Fibroblast of upper back skin (primary cell): Measurements from ENCODE around the gene CERS6.

Experiments
- DNase-seq: peaks from one replicate; pipeline ENCODE4 v3.0.0-alpha.2; 2013

CERS6 gene

GRCh38 chr2:168608796-168609195 lies 152.7 kb downstream of the CERS6 start:
- no peak for DNase-seq

DNA sequence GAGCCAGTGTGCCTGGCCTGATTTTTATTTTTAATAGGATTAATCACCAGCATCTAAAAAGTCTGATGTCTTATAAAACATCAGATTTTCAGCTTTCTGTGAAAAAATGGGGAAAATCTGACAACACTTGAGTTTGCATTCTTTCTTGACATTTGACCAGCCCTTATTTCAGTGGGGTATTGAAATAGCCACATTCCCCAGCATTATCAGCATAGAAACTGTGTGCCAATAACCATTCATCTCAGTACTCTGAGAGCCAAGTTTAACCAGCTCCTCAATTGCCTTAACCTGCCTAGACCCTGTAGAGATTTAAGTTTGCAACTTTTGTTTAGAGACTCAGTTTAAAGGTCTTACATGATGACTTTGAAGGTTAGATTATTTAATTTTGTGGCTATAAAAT lies 155.0 kb downstream of the CERS6 start:
- peak; percentile 13 for DNase-seq

DNA sequence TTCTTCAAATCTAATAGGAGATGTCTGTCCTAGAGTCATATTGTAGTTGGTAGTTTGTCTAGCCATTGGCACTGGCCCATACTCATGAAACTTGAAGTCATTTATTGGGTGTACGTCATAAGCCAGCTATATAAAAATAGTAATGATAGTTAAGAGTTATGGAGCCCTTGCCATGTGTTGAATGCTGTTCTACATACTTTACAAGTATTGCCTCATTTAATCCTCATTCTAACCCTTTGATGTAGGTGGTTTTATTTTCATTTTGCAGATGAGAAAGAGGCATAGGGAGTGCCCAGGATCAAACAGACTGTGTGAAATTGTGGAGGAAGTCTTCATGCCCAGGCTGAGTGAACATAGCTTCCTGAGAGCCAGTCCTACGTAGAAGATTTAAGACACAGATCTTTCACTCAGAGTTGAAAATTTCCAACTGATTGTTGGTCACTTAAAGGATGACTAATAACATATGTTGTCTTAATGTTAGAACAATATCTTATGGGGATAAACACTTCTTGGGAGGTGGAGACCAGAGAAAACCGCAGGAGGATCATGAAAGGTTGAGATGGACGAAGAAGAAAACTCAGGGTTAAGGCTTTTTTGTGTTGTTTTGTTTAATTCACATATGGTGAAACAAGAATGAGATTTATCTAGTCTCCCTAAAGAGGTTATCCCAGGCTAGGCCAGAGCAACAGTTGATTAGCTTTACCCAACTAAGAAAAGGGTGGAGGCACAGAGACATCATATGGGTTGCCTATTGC lies 156.0 kb downstream of the CERS6 start:
- DNase-seq: no peak

- no peak for DNase-seq
Observed at GRCh38 chr2:168612719-168613118, 156.6 kb downstream of the CERS6 start.

GRCh38 chr2:168613551-168613950 lies 157.5 kb downstream of the CERS6 start:
- DNase-seq: no peak

GRCh38 chr2:168614172-168615018 lies 158.3 kb downstream of the CERS6 start:
- no peak for DNase-seq

DNA sequence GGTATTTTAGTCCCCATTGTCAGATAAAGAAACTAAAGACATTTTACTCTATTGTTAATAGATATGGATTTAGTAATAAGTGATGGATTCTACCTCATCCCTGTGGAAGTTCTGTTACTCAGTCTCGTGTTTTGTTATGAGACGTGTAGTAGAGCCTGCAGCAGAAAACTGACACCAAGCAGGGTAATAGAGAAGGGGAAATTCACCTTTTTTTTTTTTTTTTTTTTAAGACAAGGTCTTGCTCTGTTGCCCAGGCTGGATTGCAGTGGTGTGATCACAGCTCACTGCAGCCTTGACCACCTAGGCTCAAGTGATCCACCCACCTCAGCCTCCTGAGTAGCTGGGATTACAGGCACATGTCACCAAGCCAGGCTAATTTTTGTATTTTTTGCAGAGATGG lies 164.5 kb downstream of the CERS6 start:
- no peak for DNase-seq

DNA sequence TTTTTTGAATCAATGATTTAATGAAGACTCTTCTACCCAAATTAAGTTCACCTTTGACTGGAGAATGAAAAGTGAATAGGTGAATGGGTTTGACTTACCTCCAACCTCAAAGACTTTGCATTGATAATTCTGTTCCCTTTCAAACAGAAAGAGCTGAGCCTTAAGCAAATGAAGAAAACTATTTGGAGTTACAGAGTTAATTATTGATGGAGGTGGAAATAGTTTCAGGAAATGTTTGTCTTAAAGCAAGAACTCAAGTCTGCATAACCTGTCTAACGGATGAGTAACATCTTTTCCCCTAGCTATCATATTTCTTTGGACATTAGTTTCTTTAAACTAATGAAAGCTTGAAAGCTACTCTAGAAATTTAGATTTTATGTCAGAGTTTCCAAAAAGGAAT lies 166.5 kb downstream of the CERS6 start:
- DNase-seq: no peak

DNA sequence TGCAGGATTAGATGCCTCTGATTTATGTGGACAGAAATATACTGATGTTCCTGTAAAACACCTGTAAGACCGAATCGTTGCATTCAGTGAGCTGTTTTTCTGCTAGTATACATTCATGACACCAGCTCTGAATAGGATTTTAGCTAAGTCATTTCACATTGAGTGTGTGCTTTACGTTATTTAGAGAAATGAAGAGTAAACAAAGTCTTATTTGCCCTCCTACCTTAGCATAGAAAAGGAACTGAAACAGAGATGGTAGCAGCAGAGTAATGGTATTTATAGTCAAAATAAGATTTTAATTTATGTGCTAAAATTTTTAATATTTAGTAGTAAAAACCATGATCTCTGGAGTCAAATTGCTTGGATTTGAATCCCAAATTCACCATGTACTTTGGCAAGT lies 168.0 kb downstream of the CERS6 start:
- no peak for DNase-seq

DNA sequence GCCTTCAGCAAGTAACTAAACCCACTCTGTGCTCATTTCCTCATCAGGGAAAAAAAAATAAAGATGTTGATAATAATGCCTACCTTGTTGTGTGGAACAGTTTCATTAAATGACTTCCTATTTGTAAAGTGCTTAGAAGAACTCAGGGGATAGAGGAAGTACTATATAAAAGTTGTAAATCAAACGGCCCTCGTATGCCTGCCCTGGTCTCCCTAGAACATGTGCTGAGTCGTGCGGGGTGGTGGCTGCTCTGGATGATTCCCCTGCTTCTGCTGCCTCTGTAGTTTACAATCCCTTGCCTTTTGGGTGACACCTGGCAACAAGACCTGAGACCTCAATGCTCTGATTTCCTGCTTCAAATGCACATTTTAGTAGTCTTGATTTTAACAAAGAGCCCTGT lies 170.0 kb downstream of the CERS6 start:
- no peak for DNase-seq

DNA sequence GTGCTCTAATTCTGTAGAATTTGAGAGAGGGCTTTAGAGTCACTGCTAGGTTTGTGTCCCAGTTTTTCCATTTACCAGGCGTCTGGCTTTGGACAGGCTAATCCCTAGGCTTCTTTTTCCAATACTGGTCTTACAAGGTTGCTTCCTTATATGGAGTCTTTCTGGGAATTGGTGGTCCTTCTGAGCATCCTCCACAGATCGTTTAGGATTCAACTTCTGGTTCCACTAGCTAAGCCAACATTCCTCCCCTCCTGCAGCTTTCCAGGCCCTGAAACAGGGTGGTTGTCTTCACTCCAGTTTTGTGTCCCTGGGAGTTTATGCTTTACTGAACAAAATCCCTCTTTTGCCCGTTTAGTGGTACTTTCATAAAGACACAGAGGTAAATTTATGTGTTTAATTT lies 170.6 kb downstream of the CERS6 start:
- DNase-seq: no peak

GRCh38 chr2:168632709-168633121 lies 176.6 kb downstream of the CERS6 start:
- peak; percentile 48 for DNase-seq

DNA sequence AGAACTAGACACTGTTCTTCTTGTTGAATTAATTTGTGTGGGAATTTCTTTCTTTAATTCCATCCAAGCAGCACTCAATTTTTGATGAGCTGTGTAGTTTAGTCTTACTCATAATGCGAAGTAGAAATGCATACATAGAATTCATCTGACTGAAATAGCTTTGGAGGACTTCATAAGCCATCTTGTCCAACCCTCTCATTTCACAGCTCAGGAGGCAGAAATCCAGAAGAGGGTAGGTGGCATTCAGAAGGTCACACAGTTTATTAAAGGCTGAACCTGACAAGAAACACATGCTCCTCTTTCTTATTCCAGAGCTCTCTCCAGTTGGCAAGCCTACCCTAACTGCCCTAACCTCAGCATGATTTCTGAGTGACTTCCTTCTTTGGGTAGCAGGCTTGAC lies 177.1 kb downstream of the CERS6 start:
- no peak for DNase-seq

GRCh38 chr2:168633895-168634294 lies 177.8 kb downstream of the CERS6 start:
- no peak for DNase-seq

DNA sequence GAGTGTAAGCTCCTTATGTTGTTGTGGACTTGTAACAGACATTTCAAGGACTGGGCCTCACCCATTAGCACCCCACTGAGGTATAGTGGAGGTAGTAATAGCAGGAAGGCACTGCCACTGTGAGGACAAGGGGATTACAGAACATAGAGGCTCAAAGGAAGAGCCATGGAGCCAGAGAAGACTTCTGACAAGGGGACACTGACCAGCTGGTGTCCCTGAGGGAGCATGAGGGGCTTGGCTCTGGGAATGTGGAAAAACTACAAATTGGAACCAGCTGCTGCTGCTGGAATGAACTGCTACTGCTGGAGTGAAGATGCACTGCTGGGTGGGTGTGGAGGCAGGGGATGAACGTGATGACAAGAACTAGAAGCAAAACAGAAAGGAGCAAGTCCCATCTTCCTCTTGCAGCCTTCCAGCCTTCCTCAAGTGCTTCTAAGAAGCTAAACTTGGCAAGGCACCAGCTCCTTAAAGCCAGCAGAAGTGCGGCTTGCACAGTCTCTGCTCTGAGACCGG lies 179.0 kb downstream of the CERS6 start:
- peak; percentile 81 for DNase-seq

DNA sequence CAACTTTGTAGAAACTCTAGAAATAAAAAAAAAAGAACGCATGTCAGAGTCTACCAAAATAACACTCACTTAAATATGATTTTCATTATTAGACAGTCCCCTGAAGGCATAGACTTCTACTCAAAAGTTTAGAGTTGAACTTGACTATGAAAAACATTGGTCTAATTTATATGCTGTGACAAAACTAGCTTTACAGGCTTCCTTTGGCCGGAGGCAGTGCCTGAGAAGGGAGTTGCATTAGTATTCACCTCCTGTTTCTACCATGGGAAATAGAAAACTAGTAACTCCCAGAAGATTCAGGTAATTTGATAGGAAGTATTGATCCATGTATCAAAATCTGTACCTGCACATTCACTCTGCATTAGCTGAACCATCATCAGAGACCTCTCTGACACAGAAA lies 182.9 kb downstream of the CERS6 start:
- no peak for DNase-seq

DNA sequence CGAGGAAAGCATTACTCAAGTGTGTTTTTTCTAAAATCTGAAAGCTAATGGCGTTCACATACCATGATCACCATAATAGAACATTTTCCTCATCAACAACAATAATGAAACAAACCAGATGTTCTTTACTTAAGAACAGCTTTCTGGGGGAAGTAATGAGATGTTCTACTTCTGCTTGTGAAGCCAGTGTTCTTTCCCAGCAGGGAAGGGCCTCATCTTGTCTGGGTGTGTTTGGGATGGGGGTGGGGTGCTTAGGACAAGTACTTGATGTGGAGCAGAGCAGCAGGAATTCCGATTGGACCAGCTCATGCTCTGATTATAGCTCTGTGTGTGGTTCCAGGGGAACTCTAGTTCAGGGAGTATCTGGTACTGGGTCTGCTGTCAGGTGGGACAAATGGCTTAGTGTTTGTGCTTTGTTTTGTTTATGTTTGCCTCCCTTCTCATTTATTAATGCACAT lies 183.4 kb downstream of the CERS6 start:
- DNase-seq: peak; percentile 83

GRCh38 chr2:168640039-168640438 lies 184.0 kb downstream of the CERS6 start:
- DNase-seq: no peak

GRCh38 chr2:168641636-168642035 lies 185.6 kb downstream of the CERS6 start:
- no peak for DNase-seq

GRCh38 chr2:168642873-168643272 lies 186.8 kb downstream of the CERS6 start:
- no peak for DNase-seq

- peak; percentile 35 for DNase-seq
Observed at GRCh38 chr2:168643979-168644378, 187.9 kb downstream of the CERS6 start.

GRCh38 chr2:168645696-168646338 lies 189.7 kb downstream of the CERS6 start:
- DNase-seq: no peak

DNA sequence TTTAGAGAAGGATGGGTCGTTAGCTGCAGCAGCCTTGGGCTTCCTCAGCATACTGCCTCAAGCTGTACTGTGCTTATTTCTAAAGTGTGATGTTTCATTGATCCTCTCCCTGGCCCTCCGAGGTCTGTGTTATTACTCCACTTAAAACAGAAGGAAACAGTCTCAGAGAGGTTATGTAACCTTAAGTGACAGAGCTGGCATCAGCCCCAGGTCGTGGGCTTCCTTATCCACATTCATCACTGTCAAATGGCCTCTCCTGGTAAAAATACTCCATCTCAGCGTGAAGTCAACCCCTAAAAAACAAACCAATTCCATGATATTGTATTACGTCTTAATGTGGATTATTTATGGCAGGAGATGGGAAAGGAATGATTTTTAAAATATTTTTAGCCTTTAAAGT lies 193.0 kb downstream of the CERS6 start:
- DNase-seq: no peak
